ENCODE results near the gene PICALM.
"Not testable (repeated sequence)": the region's sequence is repeated elsewhere in the genome, so short reads cannot be mapped to it uniquely, and the experiment has no call there.

PICALM gene

GRCh38 chr11:85974122-85974521 lies 94.8 kb downstream of the PICALM start:
- no peak for DNase-seq

GRCh38 chr11:85970593-85970992 lies 98.3 kb downstream of the PICALM start:
- no peak for DNase-seq

GRCh38 chr11:85967457-85967856 lies 101.4 kb downstream of the PICALM start:
- DNase-seq, result no peak

GRCh38 chr11:85965202-85965601 lies 103.7 kb downstream of the PICALM start:
- no peak for DNase-seq

GRCh38 chr11:85961930-85962363 lies 106.9 kb downstream of the PICALM start:
- DNase-seq, result peak in 1 of 2 experiments; percentile 40

DNA sequence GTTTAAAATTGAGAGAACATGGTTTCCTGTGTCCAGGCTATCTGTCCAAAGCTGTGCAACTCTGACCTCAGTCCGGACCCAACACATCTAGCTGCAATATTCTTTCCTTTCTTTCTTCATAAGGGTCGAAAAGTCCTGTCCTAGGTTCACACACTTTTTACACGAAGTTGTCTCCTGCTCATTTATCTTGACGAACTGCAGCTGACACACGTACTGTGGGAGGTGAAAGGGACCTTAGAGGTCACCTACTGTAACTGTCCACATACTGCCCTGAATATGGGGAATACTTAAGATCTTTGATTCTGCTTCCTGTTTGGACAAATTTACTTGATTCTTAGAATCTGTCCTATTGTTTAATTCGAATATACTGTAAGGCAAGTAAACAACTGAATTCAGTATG lies 107.8 kb downstream of the PICALM start:
- no peak for DNase-seq

DNA sequence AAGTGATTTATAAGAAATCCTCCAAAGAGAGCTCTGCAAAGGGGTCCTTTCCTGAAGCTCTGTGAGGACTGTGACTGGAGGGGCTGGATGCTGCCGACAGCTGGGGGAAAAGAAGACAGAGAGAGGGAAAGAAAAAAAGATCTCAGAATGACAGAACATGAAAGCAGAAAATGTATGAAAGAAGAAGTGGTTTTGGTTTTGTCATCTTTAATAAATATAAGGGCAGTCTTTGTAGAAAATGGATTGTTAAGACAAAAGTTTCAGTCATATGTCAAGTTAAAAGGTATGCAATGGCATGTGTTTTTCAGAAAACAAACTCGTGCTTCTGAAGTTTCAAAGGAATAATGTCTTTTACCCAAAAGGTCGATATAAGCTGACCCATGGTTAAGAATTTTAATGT lies 108.2 kb downstream of the PICALM start:
- DNase-seq, result no peak

GRCh38 chr11:85955531-85955930 lies 113.4 kb downstream of the PICALM start:
- no peak for DNase-seq

DNA sequence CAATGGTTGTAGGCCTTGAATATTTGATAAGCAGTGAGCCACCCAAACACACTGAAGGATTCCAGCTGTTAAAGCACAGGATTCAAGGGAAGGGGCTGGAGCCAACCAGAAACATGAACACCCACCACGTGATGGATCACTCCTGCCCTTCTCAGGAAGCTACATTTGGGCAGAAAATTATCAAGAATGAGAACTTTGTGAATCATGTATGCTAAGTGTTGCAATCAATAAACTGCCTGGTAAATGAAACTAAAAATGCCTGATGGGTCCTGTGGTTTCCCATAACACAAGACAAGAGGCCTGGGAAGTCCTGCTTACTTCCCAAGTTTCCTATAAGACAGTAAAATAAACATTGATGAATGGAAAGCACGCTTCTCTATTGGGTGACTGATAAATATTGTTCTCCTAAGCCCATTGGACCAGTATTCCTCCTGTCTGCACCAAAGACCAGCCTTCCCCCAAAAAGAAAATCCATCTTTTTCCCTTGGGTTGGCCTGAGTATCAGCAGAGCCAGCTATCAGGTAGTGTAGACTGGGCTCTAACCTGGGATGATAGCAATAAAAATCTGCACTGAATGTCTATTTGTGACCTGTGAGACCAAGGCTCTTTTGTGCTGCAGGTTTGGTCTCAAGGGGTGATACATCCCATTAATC lies 115.3 kb downstream of the PICALM start:
- DNase-seq, result no peak

DNA sequence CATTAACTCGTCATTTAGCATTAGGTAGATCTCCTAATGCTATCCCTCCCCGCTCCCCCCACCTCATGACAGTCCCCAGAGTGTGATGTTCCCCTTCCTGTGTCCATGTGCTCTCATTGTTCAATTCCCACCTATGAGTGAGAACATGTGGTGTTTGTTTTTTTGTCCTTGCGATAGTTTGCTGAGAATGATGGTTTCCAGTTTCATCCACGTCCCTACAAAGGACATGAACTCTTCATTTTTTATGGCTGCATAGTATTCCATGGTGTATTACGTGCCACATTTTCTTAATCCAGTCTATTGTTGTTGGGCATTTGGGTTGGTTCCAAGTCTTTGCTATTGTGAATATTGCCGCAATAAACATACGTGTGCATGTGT lies 116.8 kb downstream of the PICALM start:
- not testable (repeated sequence) for DNase-seq

GRCh38 chr11:85951428-85952107 lies 117.3 kb downstream of the PICALM start:
- DNase-seq, result no peak

GRCh38 chr11:85951049-85951405 lies 117.9 kb downstream of the PICALM start:
- DNase-seq, result no peak

DNA sequence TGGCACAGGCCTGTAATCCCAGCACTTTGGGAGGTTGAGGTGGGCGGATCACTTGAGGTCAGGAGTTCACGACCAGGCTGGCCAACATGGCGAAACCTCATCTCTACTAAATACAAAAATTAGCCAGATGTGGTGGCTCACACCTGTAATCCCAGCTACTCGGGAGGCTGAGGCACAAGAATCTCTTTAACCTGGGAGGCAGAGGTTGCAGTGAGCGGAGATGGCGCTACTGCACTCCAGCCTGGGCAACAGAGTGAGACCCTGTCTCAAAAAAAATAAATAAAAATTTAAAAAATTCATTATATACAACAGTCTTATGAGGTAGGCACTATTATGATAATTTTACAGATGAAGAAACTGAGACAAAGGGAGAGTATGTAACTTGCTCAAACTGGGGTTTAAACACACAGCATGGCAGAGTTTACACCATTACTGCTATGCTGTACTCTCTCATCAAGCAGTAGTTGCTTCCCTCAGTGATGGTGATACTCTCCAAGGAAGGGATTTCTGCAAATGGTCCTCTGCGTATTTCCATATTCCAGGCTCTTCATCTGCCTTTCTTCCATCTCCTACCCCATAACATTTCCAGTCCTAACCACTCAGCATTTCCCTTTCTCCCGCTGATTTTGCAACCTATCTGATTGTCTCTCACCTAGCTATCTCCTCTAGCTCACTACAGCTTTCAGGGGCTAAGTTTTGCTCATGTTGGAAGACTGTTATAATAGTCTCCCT lies 118.4 kb downstream of the PICALM start:
- DNase-seq, result no peak

DNA sequence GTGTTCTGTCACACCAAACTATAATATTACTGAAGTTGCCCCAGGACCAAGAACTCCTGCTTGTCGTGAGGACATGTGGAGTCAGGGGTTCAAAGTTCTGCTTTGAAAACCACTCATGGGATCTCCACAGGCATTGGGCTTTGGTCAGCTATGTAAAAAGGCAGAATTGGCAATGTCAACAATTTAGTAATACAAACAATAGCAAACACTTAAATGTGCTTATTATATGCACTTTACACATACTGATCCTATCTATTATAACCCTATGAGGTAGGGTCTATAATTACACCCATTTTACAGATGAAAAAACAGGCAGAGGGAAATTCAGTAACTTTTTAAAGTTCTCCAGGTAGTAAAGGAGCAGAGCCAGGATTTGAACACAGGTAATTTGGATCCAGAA lies 119.1 kb downstream of the PICALM start:
- no peak for DNase-seq

DNA sequence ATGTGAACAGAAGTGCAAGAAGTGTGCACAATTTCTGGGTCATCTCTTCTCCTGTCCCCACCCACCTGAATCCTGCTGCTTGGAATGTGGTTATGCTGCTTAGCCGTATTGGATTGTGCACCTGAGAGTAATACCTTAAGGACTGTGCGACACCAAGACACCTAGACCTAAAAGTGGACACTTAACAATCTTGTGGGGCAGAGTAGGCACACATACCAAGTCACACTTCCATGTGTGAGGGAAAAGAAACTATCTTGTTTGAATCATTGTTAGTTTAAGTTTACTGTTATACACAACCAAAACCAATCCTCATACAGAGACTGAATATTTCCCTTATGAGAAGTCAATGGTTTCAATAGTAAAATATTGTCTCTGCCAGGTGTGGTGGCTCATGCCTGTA lies 120.0 kb downstream of the PICALM start:
- no peak for DNase-seq

GRCh38 chr11:85947431-85948272 lies 121.2 kb downstream of the PICALM start:
- DNase-seq, result no peak

GRCh38 chr11:85946221-85946620 lies 122.7 kb downstream of the PICALM start:
- no peak for DNase-seq

DNA sequence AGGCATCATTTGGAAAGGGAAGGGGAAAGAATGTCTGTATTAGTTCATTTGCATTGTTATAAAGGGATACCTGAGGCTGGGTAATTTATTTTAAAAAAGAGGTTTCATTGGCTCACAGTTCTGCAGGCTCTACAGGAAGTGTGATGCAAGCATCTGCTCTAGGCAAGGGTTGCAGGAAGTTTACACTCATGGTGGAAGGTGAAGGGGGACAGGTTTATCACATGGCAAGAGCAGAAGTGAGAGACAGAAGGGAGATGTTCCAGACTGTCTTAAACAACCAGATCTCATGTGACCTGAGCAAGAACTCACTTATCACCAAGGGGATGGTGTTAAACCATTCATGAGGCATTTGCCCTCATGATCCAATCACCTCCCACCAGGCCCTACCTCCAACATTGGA lies 123.1 kb downstream of the PICALM start:
- no peak for DNase-seq

- no peak for DNase-seq
These were observed 123.6 kb downstream of the PICALM start for GRCh38 chr11:85945296-85945695.

- DNase-seq, result no peak
These were observed 127.4 kb downstream of the PICALM start for GRCh38 chr11:85941380-85941973.

- DNase-seq, result no peak
These were observed 129.5 kb downstream of the PICALM start for GRCh38 chr11:85939099-85940015.

- no peak for DNase-seq
These were observed 131.0 kb downstream of the PICALM start for GRCh38 chr11:85937835-85938234.
